Measurements from ENCODE around the gene MAD1L1.
A peak's percentile ranks its signal among the peaks of the same experiment; 100 is the strongest.
"Not testable (repeated sequence)": the region's sequence is repeated elsewhere in the genome, so short reads cannot be mapped to it uniquely, and the experiment has no call there.

The MAD1L1 gene

DNA sequence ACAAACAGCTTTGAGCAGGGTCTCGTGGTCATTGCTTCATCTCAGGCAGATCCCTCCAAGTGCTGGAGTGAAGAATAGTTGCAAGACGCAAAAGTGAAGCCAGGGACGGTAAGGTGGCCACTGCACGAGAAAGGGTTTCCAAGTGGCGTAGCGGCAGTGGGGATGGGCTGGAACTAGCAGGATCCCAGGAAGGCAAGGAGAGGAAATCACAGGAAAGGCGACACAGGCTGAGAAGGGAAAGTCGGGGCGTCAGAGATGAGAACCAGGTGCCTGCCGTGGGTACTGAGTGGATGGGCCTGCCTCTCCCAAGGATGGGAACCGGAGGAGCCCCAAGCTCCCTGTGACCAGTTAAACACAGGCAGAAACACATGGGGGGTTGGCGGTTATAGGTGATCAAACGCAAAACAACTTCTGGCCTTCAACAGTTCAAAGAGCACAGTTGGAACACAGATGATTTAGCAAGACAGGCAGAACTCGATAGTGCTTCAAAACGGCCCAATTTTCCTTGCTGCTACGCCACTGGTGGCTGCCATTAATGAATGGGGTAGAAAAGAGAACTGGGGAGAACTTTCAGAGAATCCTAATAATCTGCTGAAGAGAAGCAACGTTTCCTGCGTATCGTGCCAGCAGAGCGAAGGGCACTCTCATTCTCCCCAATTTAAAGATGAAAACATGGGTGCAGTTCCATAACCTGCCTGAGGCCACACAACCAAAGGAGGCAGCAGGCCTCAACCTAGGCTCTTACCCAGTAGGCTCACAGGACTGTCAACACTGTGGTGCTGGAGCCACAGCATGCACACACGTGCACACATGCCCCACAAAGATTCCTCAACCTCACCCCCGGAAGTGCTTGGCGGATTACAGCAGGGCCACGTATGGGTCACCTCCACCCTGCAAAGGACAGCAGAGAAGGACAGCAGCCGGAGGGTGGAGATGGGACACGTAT, 61.9 kb downstream of the MAD1L1 start:
- DNase-seq, result no peak

DNA sequence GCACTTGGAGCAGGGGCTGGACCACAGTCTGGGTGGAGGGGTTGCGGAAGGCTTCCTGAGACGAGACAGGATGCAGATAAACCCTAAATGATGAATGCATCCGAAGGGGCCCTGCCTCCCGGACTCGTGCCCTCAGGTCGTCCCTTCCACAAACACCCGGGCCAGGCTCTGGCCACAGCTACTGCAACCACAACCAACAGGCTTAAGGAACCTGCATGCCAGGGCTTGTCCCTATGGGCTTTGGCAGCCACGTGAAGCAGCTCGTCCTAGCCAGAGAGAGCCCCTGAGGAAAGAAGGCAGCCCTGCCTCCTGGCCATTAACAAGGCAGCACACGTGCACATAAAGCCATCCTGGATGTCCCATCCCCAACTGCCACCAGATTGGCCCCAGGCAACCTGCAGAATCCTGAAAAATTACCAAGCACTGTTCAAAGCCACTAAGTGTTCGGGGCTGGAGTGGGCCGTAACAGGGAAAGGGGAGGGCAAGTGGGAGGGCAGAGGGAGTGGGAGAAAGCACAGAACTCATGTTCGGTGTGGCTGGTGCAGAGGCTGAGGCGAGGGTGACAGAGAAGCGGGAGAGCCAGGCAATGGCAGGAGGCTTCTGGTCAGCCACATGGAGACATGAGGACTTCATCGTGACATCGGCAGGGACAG, 62.7 kb downstream of the MAD1L1 start:
- DNase-seq, result no peak

DNA sequence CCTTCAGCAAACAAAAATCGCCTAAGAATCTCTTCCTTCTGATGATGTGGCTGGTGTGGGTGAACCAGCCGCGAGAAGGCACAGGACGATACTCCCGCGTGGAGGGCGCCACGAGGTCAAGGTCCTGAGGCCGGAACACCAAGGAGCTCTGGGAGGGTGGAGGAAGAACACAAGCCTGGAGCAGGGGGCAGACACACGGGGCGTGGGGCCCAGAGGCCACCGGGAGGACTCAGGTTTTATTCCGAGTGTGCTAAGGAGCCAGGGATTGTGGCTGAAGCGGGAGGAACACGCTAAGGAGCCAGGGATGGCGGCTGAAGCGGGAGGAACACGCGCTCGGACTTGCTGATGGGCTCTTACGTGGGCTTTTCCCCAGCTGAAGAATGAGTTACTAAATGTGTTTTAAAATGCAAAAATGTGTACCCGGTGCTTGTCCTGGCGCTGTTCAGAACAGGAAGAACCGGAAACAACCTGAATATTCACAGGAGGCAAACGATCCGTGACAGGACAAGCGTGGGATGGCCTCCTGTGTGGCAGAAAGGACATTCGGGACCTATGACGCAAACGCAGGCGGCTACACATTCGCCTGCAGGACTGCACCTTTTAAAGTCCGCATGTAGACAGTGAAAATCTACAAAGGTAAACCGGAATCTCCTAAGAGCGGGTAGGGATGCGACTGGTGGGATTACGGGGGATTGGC, 64.0 kb downstream of the MAD1L1 start:
- DNase-seq, result no peak

DNA sequence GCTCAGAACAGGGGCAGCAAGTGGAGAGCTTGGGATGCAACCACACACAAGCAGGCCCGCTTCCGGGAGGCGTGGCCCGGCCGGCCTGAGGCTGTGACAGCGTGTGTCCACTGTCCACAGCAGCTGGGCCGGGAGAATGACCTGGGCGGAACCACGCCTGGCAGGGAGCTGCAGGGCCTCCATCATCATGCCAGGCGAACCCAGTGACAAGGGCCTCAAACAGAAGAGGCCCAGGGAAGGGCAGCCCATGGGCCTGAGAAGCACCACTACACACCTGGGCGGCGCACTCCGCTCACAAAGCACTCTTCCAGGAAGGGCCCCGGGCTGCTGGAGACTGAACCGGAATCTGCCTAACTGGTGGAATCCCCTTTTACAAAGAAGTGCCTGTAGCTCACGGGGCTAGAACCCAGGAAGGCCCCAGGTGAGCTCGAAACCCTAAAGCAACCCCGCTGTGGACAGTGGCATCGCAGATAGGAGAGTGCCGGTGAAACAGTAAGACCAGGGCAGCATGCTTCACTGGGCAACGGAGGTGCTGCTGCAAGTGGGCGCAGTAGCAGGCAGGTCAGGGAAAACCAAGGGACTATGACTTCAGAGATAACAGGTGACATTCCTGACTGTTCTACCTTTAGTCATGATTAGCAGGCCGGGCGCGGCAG, 66.0 kb downstream of the MAD1L1 start:
- DNase-seq, result no peak

DNA sequence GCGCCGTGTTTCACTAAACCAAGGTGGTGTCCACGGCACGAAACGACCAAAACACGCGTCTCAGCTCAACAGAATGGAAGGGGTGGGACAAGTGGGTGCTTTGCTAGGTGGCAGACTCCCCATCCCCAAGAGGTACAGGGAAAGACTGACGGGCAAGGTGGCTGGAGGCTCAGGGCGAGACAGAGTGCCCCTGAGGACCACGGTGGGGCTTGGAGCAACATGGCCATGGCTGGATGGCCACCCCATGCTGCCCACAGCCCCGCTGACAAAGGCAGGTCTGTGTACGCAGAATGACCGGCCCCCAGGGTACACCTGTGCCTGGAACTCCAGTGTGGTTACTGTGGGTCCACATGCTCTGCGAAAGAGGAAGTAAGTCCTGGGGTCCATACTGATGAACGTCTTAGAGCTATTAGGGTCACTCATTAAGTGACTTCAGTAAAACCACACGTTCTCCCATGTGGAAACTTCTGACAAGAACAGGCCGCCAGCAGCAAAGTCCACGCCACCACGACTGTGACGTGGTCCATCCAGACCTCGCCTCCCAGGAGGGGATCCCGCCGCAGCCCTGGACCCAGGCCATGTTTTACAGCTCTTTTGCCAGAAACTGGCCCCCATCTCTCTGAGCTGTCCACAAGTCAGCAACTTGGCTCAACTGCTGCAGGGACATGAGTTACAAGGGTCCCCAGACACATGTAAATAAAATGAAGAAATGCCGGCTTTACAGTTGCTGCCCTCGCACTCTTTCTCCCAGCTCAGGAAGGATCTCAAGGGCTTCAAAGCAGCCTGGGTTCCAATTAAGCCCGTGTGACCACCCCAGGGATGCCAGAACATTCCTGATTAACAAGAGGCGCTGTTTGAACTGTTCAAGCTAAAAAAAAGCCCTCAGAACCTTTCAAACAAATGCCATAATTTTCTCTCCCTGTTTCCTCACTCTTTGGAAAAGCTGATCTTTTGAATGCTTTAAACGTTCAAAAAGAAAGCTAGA, 66.8 kb downstream of the MAD1L1 start:
- no peak for DNase-seq

DNA sequence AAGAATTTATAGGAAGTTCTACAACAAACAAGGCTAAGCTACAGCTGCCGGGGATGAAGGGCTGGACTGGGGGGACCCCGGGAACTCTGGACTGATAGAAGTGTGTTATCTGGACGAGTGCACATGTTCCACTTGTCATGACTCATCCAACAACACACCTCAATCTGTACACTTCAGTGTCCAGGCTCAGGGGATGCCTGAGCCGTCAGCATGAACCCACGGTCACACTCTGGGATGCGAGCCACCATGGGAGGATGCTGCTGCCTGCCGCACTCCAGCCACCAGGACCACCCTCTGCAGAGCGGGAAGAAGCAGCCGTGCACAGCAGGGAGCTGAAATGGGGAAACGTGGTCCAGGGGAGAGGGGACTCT, 67.5 kb downstream of the MAD1L1 start:
- DNase-seq, result no peak

DNA sequence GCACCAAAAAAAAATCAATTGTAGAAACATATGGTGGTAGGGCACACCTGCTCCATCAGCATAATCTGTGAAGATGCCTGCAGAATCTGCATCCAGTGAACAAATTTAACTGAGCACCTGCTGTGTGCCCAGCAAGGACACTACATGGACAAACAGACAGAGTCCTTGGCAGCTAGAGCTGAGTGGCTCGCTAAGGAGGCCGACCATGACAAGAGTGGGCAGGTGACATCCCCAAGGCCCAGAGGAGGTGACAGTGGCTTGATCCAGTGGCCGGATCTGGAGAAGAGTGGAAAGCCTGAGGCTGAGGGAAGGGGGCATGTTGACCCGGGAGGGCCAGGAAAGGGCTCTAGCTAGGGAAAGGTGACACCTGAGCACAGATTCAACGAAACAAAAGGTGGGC, 68.1 kb downstream of the MAD1L1 start:
- DNase-seq, result no peak

DNA sequence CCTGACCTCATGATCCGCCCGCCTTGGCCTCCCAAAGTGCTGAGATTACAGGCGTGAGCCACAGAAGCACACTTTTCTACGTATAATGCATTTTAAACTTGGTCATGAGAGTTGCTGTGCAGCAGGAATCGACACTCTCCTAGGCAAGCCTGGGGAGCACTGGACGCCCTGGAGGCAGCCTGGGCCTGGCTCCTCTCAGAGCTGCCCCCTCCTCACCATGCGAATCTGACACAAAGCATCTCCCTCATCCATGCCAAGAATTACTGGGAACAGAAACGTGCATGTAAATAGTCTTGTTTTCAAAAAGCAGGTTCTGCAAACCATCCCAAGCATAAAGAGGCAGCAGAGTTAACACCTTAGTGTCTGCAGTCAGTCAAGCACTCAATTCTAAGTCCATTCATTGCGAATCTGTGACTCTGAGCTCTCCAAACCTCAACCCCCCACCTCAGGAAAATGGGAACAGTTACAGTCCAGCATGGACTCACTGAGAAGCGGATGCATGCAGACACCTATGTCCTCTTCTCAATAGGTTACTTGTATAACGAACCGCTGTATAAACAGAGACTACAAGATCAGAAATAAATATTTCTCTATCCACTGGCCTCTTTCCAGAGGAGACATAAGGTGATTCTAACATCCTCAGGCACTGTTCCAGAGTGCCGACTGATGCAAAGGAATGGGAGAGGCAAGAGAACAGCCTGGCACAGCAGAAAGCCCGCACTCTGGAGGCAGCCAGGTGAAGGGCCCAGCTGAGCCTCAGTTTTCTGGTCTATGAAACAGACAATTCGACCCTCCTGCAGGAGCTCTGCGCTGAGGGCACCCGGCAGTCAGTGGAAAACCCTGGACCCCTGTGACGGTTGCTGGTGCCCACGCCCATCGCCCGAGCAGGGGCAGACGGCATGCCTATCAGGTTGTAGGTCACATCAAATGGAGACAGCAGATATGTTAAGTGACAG, 68.9 kb downstream of the MAD1L1 start:
- DNase-seq, result no peak

DNA sequence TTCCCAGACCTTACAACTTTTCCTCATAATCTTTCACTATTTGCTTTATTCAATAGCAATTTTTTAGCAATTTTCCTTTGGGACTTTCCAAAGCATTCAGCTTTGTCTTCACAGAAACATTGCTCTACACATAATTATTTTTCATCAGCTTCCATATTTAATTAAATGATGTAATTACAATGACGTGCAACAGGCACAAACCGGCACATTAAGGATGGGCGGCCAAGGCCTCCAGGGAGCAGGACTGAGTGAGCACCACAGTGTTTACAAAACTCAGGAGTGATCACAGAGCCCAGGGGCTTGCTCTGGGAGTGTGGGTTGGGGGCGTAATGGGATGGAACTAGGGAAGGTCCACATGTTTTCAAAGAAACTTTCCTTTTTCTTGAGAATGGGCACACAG, 69.8 kb downstream of the MAD1L1 start:
- no peak for DNase-seq

DNA sequence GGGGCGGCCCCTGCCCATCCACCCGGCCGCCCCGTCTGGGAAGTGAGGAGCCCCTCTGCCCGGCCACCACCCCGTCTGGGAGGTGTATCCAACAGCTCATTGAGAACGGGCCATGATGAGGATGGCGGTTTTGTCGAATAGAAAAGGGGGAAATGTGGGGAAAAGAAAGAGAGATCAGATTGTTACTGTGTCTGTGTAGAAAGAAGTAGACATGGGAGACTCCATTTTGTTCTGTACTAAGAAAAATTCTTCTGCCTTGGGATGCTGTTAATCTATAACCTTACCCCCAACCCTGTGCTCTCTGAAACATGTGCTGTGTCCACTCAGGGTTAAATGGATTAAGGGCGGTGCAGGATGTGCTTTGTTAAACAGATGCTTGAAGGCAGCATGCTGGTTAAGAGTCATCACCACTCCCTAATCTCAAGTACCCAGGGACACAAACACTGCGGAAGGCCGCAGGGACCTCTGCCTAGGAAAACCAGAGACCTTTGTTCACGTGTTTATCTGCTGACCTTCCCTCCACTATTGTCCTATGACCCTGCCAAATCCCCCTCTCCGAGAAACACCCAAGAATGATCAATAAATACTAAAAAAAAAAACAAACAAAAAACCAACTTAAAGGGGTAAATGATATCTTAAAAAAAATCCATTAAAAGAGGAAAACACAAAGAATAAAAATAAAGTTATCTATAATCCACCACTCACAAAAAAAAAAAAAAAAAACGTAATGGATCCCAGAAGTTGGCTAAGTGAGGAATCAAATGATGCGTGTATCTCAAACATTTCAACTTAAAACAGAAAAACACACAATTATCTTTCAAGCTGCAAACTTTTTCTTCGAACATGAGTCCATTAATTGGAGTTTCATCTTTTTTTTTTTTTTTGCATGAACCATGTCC, 70.5 kb downstream of the MAD1L1 start:
- not testable (repeated sequence) for DNase-seq

DNA sequence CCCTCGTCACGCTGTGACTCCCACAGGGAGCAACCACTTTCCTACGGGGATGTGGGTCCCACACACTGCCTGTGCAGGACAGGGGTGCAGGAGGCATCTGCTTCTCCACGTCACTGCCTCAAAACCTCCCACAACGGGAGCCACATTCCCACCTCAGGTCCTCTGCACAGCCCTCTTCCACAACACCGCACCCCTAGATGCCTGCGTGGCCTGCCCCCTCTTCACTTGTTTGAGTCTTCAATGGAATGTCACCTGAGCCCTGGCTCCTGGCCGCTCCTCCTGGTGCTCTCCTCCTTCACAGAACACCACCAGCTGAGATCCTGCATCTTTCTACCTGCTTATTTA, 73.6 kb downstream of the MAD1L1 start:
- DNase-seq, result no peak

DNA sequence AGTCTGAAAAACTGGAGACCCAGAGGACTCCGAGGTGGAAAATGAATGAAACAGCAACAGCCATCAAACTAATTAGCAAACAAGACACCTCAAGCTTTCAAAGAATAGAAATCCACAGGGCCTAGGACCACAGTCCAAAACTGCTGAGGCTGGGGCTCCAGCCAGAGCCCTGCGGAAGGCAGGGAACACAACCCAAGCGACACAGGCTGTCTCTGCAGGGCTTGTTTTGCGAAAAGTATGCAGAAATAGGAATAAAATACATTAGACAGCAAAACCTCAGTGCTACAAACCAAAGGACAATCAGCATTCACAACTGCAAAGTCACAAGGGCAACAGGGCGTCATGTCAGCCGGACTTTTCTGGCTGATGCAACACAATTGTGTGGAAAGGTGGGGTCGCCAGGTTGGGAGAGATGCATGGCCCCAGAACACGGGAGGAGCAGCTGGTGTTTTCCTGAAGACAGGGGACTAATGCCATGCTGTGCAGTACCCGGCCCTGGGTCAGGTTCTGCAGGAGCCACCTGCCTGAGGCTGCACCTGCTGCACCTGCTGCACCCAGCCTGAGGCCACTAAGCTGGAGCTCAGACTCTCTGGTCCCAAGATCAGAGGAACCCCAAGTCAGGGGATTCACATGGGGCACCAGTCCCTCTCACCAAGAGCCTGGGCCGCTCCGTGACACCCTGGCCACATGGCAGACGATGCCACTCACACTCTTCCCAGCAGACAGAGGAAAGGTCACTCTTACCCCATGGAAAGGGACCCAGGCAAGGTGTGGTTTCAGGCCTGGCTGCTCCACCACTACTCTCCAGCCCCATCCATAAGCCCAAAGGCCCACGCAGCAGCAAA, 74.2 kb downstream of the MAD1L1 start:
- no peak for DNase-seq

DNA sequence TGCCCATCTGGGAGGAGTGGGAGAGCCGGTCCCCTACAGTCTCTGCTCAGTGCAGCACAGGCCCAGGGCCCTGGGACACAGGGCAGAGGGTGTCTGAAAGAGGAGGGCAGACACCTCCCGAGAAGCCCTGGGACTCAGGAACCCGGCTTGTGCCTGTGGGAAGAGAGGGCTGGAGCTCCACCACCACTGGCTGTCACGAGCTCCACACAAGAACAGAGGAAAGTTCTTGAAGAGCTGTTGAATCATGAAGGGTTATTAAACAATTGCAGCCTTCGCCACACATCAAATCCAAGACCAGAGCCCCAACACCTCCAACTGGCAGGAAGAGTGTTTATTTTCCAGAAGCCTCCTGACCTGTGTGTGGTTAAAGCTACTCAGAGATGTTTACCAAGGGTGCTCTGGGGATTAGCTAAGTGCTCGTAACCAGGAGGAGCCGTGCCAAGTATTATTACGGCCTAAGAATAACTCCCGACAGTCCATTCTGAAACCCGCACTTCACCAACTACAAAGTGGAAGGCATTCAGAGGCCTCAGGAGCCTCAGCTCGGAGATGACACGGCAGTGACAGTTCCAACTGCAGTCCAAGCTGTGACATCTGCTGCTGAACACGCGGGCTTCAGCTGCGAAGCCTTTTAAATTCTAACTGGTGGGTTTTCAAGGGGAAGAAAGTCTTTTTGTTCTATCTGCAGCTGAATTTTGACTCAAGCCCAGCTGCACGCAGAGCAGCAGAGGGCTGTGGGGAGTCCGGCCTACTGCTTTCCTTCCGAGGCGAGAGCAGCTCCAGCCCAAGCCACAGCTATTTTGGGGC, 75.1 kb downstream of the MAD1L1 start:
- DNase-seq, result peak; percentile 55

DNA sequence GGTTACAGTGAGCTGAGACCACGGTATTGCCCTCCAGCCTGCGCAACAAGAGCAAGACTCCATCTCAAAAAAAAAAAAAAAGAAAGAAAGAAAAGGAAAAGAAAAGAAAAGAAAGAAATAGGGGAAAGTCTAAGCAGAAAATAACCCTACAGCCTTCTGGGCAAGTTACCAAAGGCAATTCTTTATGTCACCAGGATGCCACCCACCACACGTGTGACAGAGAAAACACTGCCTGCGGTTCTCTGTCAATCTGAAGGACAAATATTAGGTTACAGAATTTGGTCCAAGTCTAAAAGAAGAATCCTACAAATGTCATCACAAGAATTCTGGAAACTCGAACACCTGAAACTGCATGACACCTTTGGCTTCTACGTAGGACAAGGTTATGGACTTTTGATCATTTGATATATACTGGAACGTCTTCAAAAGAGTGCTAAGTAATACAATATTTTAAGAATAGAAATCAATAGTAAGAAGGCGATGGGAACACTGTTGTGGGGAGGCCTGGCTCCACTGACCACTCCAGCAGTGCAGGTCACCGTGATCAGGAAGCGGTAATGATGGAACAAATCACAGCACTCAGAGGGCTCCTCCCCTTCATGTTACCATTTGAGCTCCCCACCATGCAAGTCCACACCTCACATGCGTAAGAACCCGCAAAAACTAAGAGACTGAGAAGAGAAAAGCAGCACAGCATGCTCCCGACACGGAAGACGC, 75.8 kb downstream of the MAD1L1 start:
- DNase-seq, result no peak

DNA sequence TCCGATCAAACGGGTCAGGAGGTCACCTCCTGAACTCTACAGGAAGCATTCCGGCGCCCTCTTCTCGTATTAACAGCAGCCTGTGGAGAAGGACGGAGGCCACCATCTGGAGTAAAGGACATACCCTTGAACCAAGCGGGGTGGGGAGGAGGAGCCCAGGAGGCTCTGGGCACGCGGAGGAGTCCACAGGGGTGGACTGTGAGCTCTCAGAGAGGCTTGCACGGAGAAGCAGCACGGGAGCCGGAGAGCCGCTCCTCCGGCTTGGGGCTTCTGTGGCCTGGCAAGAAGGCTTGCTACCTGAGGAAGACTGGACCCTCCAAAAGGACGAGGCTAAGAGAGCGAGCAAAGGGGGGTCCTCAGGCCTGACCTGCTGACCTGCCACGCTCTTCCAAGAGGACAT, 77.9 kb downstream of the MAD1L1 start:
- no peak for DNase-seq

DNA sequence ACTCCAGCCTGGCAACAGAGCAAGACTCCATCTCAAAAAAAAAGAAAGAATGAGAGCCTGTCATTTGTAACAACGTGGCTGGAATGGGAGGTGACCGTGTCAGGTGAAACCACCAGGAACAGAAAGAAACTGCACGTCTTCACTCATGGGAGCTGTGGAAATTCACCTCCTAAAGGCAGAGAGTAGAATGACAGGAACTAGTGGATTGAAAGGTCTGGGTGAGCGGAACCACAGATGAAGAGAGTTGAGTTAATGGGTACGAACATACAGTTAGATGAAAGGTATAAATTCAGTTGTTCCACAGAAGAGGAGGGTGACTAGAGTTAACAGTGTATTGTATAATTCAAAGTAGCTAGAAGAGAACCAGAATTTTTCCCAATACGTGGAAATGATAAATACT, 78.6 kb downstream of the MAD1L1 start:
- DNase-seq, result no peak

DNA sequence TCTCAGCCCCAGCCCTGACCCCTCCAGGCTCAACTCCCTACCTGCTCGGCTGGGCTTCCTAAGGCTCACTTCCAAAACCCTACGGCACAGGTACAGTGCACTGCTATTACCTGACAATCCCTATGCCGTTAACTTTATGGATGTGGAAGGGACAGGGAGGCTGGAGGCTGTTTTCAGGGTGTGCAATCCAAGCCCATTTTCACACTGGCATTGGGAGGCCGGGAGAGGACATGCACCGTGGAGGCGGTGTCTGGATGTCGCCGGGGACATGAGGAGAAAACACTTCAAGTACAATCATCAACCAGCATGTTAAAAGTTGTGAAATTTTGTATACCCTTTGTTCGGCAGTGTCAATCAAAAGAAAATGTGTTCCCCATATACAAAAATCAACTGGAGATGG, 80.1 kb downstream of the MAD1L1 start:
- no peak for DNase-seq

Data from NCI-H1417 treated with DMSO at 0.1 percent for 48 hours (cell line).